ENCODE results near the gene PANX1. TPM values are rescaled to one million over a fixed set of nuclear protein-coding genes. Genes with fewer than 3 reads are reported as not detected.
A peak's percentile ranks its signal among the peaks of the same experiment; 100 is the strongest.

Gene PANX1
- total RNA-seq, result 30.7 TPM
- polyA plus RNA-seq, result 13.2 TPM

- peak; percentile 28 for DNase-seq (ENCODE audit: extremely low spot score)
- peak within 1 kb of the TSS; percentile 94 for H3K27ac ChIP-seq (ENCODE audit: low read depth)
- under 1% methylated on average over 92 of the region's 92 CpGs for WGBS
- peaks cover 3% of the 10 kb centered on the region for H3K4me1 ChIP-seq (ENCODE audit: insufficient read depth)
- no peaks in the 10 kb centered on the region for H3K36me3 ChIP-seq (ENCODE audit: insufficient read depth)
- H3K4me3 ChIP-seq (ENCODE audit: low read depth, low read length), result peak within 1 kb of the TSS; percentile 66
Observed at GRCh38 chr11:94128746-94129511, at the start of gene PANX1. PANX1 (plus strand) TSS chr11:94128841; CDS start chr11:94129313, 472 bp downstream.

- 94% methylated on average over 1 of the region's 1 CpG for WGBS
Observed at GRCh38 chr11:94084164-94084563, 44.5 kb upstream of the PANX1 start.

GRCh38 chr11:94088906-94089305, 39.7 kb upstream of the PANX1 start:
- H3K4me3 ChIP-seq (ENCODE audit: low read depth, low read length), result no peak overlapping the region
- H3K4me1 ChIP-seq (ENCODE audit: insufficient read depth), result no peaks in the 10 kb centered on the region
- DNase-seq (ENCODE audit: extremely low spot score), result no peak
- H3K27ac ChIP-seq (ENCODE audit: low read depth), result no peak overlapping the region
- no peaks in the 10 kb centered on the region for H3K36me3 ChIP-seq (ENCODE audit: insufficient read depth)
- WGBS, result 88% methylated on average over 21 of the region's 21 CpGs

More at GRCh38 chr11:94084164-94084563, 44.5 kb upstream of the PANX1 start:
- no peaks in the 10 kb centered on the region for H3K4me1 ChIP-seq (ENCODE audit: insufficient read depth)
- no peak overlapping the region for H3K27ac ChIP-seq (ENCODE audit: low read depth)
- H3K36me3 ChIP-seq (ENCODE audit: insufficient read depth), result no peaks in the 10 kb centered on the region
- no peak overlapping the region for H3K4me3 ChIP-seq (ENCODE audit: low read depth, low read length)
- no peak for DNase-seq (ENCODE audit: extremely low spot score)

- Histone ChIP-seq H3K27ac (ENCODE audit: low read depth) (no peak overlapping the region), H3K4me1 (ENCODE audit: insufficient read depth) (no peaks in the 10 kb centered on the region), H3K4me3 (ENCODE audit: low read depth, low read length) (no peak overlapping the region), H3K36me3 (ENCODE audit: insufficient read depth) (no peaks in the 10 kb centered on the region)
- WGBS, result 91% methylated on average over 6 of the region's 6 CpGs
- DNase-seq (ENCODE audit: extremely low spot score), result no peak
Observed at GRCh38 chr11:94089341-94089740, 39.3 kb upstream of the PANX1 start.

GRCh38 chr11:94090401-94090800, 38.2 kb upstream of the PANX1 start:
- Histone ChIP-seq H3K4me1 (ENCODE audit: insufficient read depth) (no peaks in the 10 kb centered on the region), H3K4me3 (ENCODE audit: low read depth, low read length) (no peak overlapping the region), H3K36me3 (ENCODE audit: insufficient read depth) (no peaks in the 10 kb centered on the region), H3K27ac (ENCODE audit: low read depth) (no peak overlapping the region)
- WGBS, result 72% methylated on average over 1 of the region's 1 CpG
- DNase-seq (ENCODE audit: extremely low spot score), result no peak

- Histone ChIP-seq H3K27ac (ENCODE audit: low read depth) (no peak overlapping the region), H3K36me3 (ENCODE audit: insufficient read depth) (no peaks in the 10 kb centered on the region), H3K4me3 (ENCODE audit: low read depth, low read length) (no peak overlapping the region), H3K4me1 (ENCODE audit: insufficient read depth) (no peaks in the 10 kb centered on the region)
- no peak for DNase-seq (ENCODE audit: extremely low spot score)
- WGBS, result 67% methylated on average over 1 of the region's 1 CpG
Observed at GRCh38 chr11:94091091-94091490, 37.5 kb upstream of the PANX1 start.

GRCh38 chr11:94100253-94100652, 28.4 kb upstream of the PANX1 start:
- no peak overlapping the region for H3K27ac ChIP-seq (ENCODE audit: low read depth)
- no peak for DNase-seq (ENCODE audit: extremely low spot score)
- no peaks in the 10 kb centered on the region for H3K4me1 ChIP-seq (ENCODE audit: insufficient read depth)
- H3K4me3 ChIP-seq (ENCODE audit: low read depth, low read length), result no peak overlapping the region
- no peaks in the 10 kb centered on the region for H3K36me3 ChIP-seq (ENCODE audit: insufficient read depth)

- 35% methylated on average over 1 of the region's 1 CpG for WGBS
- no peak for DNase-seq (ENCODE audit: extremely low spot score)
Observed at GRCh38 chr11:94103471-94103870, 25.2 kb upstream of the PANX1 start.

GRCh38 chr11:94104734-94105133, 23.9 kb upstream of the PANX1 start:
- H3K4me1 ChIP-seq (ENCODE audit: insufficient read depth), result no peaks in the 10 kb centered on the region
- H3K27ac ChIP-seq (ENCODE audit: low read depth), result no peak overlapping the region
- no peak for DNase-seq (ENCODE audit: extremely low spot score)
- no peaks in the 10 kb centered on the region for H3K36me3 ChIP-seq (ENCODE audit: insufficient read depth)
- H3K4me3 ChIP-seq (ENCODE audit: low read depth, low read length), result no peak overlapping the region

More at GRCh38 chr11:94103471-94103870, 25.2 kb upstream of the PANX1 start:
- Histone ChIP-seq H3K4me1 (ENCODE audit: insufficient read depth) (no peaks in the 10 kb centered on the region), H3K4me3 (ENCODE audit: low read depth, low read length) (no peak overlapping the region), H3K27ac (ENCODE audit: low read depth) (no peak overlapping the region), H3K36me3 (ENCODE audit: insufficient read depth) (no peaks in the 10 kb centered on the region)

- no peak for DNase-seq (ENCODE audit: extremely low spot score)
- 91% methylated on average over 4 of the region's 4 CpGs for WGBS
Observed at GRCh38 chr11:94106716-94107115, 21.9 kb upstream of the PANX1 start.

GRCh38 chr11:94107363-94107762, 21.3 kb upstream of the PANX1 start:
- no peak overlapping the region for H3K4me3 ChIP-seq (ENCODE audit: low read depth, low read length)
- no peak for DNase-seq (ENCODE audit: extremely low spot score)
- 95% methylated on average over 1 of the region's 1 CpG for WGBS
- H3K36me3 ChIP-seq (ENCODE audit: insufficient read depth), result no peaks in the 10 kb centered on the region
- H3K4me1 ChIP-seq (ENCODE audit: insufficient read depth), result no peaks in the 10 kb centered on the region
- H3K27ac ChIP-seq (ENCODE audit: low read depth), result no peak overlapping the region

More at GRCh38 chr11:94106716-94107115, 21.9 kb upstream of the PANX1 start:
- H3K27ac ChIP-seq (ENCODE audit: low read depth), result no peak overlapping the region
- no peak overlapping the region for H3K4me3 ChIP-seq (ENCODE audit: low read depth, low read length)
- H3K4me1 ChIP-seq (ENCODE audit: insufficient read depth), result no peaks in the 10 kb centered on the region
- no peaks in the 10 kb centered on the region for H3K36me3 ChIP-seq (ENCODE audit: insufficient read depth)

- Histone ChIP-seq H3K36me3 (ENCODE audit: insufficient read depth) (no peaks in the 10 kb centered on the region), H3K27ac (ENCODE audit: low read depth) (no peak overlapping the region), H3K4me3 (ENCODE audit: low read depth, low read length) (no peak overlapping the region), H3K4me1 (ENCODE audit: insufficient read depth) (no peaks in the 10 kb centered on the region)
- WGBS, result 78% methylated on average over 3 of the region's 3 CpGs
- no peak for DNase-seq (ENCODE audit: extremely low spot score)
Observed at GRCh38 chr11:94111241-94111640, 17.4 kb upstream of the PANX1 start.

GRCh38 chr11:94111660-94112059, 17.0 kb upstream of the PANX1 start:
- WGBS, result 41% methylated on average over 3 of the region's 3 CpGs
- Histone ChIP-seq H3K36me3 (ENCODE audit: insufficient read depth) (no peaks in the 10 kb centered on the region), H3K4me3 (ENCODE audit: low read depth, low read length) (no peak overlapping the region), H3K4me1 (ENCODE audit: insufficient read depth) (no peaks in the 10 kb centered on the region), H3K27ac (ENCODE audit: low read depth) (no peak overlapping the region)
- no peak for DNase-seq (ENCODE audit: extremely low spot score)

GRCh38 chr11:94112206-94112953, 16.3 kb upstream of the PANX1 start:
- H3K27ac ChIP-seq (ENCODE audit: low read depth), result no peak overlapping the region
- no peaks in the 10 kb centered on the region for H3K4me1 ChIP-seq (ENCODE audit: insufficient read depth)
- no peak overlapping the region for H3K4me3 ChIP-seq (ENCODE audit: low read depth, low read length)
- no peak for DNase-seq (ENCODE audit: extremely low spot score)
- 20% methylated on average over 1 of the region's 1 CpG for WGBS
- no peaks in the 10 kb centered on the region for H3K36me3 ChIP-seq (ENCODE audit: insufficient read depth)

Data from urinary bladder (tissue), 4 donors.